ENCODE data around the gene ADGRL3. TPM values are rescaled to one million over a fixed set of nuclear protein-coding genes. Genes with fewer than 3 reads are reported as not detected.
A peak's percentile ranks its signal among the peaks of the same experiment; 100 is the strongest.

ADGRL3 gene
- total RNA-seq, 1 experiment from 2014 or later = 5.4 TPM

DNA sequence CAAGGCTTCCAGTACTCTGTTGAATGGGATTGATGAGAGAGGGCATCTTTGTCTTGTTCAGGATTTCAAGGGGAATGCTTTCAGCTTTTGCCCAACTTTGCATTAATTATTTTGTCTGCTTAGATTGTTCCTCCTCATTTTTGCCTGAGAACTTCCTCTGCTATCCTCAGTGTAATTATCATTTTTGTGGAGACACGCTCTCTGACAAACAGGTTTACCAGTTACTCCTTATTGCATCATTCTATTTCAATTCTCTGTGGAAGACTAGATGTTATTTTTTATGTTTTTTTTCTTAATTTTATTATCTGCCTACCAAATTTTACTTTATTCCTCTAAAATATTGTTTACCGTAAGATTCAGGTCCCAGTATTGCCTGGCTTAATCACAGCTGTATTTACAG lies 349.2 kb downstream of the ADGRL3 start:
- DNase-seq (ENCODE audit: low spot score) = no peak

DNA sequence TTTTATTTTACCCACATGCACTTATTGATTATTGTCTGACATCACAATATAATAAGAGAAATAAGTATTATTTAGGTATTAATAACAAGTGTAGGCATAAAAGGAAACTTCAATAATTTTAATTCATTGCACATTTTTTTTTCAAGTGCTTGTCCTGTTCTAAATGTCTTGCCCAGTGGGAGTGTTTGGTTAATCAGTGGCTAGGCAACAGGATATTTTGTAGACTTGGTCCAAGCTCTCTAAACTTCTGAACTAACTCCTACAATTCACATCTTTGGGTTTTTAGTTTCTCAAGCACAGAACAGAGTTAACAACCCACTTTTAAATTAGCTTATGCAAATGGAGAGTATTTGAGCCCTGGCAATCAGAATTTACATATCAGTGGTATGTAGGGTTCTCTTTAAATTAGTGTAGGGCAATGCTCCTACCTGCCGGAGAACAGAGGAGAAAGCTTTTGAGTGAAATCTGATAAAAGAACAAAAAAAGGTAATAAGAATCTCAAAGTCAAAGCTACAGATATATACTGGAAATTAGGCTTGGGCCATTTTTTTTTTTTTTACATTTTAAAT lies 353.5 kb downstream of the ADGRL3 start:
- DNase-seq (ENCODE audit: low spot score) = no peak

DNA sequence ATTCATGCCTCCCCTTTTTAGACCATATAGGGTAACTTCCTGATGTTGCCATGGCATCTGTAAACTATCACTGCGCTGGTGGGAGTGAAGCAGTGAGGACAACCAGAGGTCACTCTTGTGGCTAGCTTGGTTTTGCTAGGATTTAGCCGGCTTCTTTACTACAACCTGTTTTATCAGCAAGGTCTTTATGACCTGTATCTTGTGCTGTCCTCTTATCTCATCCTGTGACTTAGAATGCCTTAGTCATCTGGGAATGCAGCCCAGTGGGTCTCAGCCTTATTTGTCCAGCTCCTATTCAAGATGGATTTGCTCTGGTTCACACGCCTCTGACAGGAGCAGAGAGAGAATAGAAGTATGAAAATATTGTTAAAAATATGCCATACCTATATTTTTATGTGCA lies 355.7 kb downstream of the ADGRL3 start:
- peak; percentile 89 for DNase-seq (ENCODE audit: low spot score)

DNA sequence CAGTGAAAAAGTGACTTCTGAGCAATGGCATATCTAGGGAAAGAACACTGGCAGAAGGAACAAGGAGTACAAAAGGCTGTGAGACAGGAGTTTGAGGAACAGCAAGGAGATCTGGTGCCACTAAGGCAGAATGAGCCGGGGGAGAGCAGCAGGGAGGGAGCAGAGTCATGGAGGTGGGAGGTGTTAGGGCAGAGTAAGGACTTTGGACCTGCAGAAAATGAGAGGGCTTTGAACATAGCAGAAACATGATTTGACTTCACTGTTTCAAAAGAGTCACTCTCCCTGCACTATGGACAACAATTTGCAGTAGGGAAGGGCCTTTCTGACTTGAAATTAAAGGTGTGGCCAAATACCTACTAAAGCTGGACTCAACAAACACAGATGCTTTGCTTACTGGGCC lies 356.2 kb downstream of the ADGRL3 start:
- no peak for DNase-seq (ENCODE audit: low spot score)

DNA sequence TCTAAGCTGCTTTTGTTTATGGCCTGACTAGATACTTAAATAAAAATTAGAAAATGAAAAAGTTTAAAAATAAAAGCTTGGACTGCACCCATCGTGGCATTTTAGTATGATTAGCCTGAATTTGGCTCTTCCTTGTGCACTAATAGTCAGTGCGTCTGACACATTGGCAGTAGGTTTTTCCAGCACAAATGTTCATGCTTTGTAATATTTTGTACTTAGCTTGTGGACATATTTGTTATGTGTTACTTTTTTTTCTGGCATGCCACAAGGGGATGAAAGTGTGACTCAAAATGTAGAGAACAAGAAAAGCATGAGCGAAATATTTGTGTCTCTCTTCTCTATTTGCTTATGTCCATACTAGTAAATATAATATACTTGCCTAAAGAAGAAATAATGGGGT lies 359.3 kb downstream of the ADGRL3 start:
- DNase-seq (ENCODE audit: low spot score) = no peak

DNA sequence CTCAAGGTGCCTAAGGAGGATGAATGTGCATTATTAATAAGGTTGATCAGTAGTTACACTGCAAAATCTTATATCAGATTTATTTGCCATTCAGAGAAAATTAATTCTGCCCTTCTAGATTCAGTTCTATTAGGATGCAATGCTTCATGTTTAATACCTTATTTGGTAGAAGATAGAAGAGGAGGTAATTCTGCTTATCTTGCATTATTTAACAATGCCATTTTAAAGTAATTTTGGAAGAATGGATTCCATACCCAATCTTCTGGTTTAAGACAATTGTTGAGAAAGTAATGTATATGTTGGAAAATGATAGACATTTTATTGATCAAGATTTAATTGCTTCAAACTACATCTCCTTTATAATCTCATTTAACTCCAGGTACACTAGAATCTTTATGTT lies 360.9 kb downstream of the ADGRL3 start:
- no peak for DNase-seq (ENCODE audit: low spot score)

DNA sequence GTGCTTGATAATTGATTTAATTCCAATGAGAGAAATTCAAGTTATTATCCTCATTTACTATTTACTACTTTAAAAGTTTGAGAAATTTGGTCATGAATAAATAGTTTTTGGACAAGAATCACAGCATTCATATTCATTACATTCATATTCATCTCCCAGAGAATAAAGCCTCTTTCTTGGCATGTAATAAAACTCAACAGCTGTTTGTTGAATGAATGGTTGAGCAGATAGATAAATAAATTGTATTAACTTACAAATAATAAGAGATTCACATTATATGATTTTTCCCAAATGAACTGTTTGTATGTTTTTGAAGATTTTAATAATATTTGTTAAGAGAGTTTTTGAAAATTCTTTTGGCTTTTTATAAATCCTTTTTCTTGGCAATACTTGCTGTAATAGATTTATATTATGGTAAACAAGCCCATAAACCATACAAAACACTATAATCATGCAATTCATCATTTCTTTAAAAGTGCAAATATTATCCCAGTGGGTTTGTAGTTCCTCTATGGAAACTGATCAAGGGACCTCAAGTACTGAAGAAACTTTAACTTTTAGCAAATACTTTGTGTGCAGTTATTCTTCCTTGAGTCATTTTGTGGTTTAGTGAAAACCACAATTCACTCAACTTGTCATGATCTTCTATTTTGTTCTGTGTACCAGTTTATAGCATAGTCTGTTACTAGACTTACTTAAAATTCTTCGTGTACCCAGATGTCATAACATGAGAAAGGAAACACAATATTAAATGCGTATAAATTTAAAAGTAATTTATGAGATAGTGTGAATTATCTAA lies 371.8 kb downstream of the ADGRL3 start:
- peak; percentile 39 for DNase-seq (ENCODE audit: low spot score)

DNA sequence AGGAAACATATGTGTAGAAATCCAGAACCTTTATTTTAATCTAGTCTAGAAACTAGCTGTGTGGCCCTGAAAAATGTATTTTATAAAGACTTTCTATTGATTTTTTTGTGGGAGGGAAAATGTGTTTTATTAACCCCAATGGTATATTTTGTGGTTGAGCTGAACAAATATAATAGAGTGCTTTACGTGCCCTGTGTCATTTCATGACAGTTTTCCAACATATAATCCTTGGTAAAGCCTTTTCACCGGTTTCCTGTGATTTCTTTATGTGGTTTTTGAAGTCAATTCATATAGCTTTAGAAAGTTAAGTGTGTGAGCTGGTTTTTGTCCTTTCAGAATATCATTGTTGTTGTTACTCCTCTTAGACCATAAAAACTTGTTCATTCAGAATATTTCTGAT lies 375.7 kb downstream of the ADGRL3 start:
- no peak for DNase-seq (ENCODE audit: low spot score)

DNA sequence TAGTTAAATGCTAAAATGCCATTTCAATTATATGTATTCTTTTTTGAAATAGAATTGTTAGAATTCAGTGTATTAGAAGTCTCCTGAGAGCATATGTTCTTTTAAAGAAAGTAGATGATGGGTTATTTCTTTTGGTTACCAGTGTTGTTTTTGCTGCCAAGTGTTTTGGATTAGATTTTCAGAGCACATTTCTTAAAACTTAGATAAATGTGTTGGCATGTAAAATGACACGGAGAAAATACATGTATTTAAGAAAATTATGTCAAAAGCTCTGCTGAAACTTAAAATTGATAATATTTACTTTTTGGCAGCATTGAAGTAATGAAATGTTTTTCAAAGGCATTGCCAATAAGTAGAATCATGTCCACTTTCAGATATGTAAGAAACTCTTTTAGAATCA lies 379.7 kb downstream of the ADGRL3 start:
- no peak for DNase-seq (ENCODE audit: low spot score)

DNA sequence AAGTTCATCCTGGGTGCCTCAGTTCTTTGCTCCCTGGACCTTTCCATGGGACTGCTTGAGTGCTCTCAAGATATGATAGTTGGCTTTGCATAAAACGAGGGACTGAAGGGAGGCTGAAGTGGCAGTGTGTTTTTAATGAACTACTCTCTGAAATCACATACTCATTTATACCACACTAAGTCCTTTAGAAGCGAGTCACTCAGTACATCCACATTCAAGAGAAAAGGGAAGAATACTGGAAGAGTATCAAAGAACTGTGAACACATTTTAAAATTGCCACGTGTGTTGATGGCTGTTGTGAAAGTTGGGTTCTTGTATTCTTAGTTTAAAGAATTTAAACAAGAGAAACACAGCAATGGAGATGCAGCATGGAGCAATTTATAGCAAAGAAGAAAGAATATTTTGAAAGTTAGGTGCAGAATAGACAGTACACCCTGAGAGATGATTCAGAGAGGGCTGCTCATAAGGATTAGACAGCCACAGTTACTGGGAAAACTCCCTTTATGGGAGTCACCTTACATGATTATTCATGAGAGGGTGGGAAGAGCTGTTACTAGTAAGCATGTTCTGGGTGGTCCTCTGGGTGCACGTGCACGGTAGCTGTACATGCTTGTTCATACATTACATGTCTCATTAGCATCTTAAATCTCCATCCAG lies 380.7 kb downstream of the ADGRL3 start:
- peak; percentile 1 for DNase-seq (ENCODE audit: low spot score)

DNA sequence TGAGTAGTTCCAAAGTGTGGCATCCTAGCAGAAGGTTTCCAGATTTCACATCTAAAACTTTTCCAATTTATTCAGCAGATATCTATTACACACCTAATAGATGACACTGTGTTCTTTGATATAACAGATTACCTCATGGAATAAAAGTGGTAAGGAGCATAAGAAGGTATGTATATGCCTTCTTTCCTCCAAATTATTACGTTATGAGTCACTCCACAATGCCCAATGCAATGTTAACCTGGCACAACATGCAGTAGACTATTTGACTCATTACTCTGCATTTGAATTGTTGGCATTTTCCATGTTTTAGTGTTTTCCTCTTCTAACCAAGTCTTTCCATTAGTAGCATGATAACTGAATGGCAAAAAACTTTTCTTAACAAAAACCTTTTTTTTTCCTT lies 383.6 kb downstream of the ADGRL3 start:
- peak; percentile 67 for DNase-seq (ENCODE audit: low spot score)

DNA sequence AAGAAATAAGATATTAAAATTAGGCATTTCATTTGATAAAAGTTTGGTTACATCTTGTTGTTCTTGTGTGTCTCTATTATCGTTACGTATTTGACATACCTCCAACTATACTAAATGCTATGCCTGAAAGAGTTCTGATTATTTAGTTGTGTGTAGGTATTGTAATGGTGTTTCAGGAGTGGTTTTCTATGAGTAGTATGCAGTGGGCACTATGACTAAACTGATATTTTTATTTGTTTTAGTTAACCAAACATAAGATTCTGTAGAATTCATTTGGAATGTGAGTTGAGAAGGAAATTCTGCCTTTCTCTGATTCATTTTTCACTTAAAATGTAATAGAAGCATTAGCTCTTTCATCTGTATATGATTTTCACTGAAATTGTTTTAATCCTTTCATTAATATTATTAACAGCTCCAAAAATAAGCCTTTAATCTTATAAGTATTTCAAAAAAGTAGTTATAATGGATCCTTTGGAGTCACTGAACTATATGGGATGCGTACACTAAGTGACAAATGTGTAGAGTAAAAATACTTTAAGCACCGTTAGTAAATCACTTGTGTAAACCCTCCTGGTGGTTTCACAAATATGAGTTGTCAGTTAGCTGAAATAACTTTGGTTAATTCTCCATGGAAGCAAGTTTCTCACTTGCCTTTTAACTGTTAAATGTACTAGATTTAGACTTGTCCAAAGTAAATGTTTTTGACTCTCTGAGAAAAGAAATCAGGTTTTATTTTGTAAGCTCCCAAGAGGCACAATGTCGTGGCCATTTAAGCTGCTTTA lies 388.7 kb downstream of the ADGRL3 start:
- DNase-seq (ENCODE audit: low spot score) = no peak

DNA sequence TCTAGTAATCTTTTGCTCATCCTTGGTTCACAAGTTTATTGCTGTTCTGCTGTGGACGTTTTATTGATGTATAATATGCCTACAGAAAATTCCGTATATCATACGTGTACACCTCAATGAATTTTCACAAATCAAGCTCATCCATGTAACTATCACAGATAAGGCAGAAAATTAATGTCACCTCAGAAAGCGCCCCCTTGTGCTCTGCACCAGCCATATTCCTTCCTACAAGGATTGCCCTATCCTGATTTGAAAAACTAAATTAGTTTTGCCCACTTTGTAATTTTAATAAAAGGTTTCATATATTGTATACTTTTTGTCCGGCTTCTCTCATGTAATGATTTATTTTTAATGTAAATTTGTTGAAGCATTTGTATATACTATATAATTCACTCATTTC lies 390.8 kb downstream of the ADGRL3 start:
- no peak for DNase-seq (ENCODE audit: low spot score)

DNA sequence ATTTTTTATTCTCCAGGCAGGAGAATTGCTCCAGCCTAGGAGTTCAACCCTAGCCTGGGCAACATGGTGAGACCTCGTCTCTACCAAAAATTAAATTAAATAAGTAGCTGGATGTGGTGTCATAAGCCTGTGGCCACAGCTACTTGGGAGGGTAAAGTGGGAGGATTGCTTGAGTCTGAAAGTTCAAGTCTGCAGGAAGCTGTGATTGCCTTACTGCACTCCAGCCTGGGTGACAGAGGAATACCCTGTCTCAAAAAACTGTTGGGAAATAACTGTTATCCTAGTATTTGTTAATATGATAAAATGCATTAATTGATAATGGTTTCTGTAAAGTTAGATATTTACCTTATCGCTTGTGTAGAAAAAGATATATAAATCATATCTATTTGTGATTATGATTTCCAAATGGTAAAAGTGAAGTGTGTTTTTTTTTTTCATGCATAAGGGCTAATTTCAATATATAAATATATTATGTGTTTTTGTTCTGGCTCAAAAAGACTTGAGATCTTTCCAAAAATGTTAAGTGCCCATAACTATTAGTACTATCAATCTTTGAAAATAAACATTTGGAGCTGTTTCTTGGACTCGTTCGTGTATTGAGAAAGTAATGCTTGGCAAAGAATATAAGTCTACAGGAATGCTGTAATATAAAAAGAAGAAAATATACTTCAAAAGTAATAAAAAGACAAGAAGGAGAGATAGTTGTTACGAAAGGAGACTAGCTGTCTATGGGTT lies 396.6 kb downstream of the ADGRL3 start:
- DNase-seq (ENCODE audit: low spot score) = no peak

DNA sequence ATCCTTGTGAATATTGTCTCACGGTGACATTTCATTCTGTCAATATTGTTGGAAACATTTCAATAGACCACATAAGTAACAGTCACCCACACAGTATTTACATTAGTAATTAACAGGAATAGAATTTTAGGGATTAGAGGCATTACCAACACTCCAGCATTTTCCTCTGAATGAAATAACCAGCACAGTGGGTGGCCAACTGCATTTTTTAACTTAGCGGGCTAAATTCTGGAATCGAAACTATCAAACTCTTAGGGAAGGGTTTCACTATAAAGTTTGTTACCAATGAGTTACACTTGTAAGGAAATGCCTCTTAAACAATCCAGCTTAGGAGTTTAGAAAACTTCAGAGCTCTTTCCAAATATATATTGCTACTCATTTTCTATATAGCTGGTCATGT lies 403.0 kb downstream of the ADGRL3 start:
- DNase-seq (ENCODE audit: low spot score) = no peak

DNA sequence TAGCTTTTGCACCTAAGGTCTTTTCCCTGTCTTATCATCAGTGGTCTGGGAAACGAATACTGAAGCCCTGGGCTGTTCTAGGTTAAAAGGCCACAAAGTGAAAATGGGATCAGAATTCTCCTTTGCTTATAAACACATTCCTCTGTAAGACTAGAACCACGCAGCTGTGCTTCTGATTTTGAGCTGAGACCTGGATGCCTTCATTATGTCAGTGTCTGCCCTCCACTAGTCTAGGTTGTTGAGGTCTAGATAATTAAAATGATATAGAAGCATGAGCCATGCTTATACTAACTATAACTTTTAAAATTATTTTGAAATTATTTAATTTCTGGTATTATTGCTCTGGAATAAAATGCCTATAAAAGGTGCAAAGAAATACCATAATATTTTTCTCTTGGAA lies 403.9 kb downstream of the ADGRL3 start:
- DNase-seq (ENCODE audit: low spot score) = no peak

DNA sequence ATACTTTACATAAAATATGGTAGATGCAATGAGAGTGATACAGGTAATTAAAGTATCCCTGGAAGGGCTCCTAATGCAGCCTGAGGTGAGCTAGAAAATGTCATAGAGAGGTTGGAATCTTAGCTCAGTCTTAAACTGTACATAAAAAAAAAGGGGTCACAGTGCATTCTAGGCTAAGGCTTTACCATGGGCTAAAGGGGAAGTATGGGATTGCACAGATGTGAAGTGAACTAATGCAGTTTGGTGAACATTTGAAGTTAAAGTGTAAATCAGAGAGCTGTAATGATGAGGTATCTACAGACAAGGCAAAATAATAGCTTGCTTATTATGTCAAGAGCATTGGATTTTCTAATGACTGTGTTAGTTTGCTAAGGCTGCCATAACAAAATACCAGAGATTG lies 405.9 kb downstream of the ADGRL3 start:
- no peak for DNase-seq (ENCODE audit: low spot score)

DNA sequence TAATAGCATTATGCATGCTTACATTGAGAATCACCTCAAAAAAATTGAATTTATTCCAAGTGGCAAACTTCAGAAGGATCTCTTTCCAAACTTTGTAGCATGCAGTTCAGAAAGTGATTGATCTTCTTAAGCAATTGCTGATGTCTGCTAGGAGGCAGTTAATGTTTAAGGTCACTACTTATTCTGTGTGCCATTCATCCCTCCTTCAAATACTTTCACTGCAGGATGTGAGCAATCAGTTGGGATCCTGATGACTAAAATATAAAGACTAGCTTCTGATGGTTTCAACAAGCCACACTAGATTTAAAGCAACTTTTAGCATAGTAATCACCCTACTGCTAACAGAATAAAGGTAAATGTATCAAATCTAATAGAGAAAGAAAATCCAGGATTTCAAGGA lies 414.1 kb downstream of the ADGRL3 start:
- no peak for DNase-seq (ENCODE audit: low spot score)

DNA sequence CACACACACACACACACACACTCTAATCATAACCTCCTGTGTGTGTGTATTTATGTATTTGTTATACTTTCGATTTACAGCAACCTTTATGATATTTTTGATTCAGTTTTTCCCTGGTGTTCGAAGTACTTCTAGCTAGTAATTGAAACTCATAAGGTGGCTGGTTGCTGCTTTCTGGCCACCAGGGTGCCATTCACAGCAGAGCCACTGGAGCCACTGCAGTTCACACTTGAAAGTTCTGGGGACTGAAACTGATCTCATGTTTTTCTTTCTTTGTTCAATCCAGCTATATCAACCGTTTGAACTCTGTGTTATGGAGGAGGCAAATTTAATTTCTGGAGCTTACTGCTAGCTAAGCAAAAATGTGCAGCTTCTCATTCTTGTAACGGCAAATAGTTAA lies 419.4 kb downstream of the ADGRL3 start:
- DNase-seq (ENCODE audit: low spot score) = peak; percentile 14

DNA sequence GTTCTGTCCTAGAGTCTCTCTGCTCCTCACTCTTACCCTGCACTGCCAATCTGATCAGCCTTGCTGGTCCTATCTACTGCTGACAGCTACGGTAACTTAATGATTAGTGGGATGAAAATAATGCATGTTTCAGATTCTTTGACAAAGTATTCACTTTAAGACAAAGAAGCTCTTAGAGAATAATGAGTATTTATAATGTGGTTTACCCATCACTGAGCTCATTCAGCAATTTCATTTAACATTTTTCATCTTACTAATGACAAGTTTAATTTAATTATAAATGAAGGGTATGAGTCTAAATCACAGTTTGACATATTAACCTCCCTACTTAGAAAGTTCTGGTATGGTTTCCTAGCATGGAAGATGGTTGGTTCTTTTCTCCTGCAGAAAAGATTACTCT lies 428.2 kb downstream of the ADGRL3 start:
- no peak for DNase-seq (ENCODE audit: low spot score)

DNA sequence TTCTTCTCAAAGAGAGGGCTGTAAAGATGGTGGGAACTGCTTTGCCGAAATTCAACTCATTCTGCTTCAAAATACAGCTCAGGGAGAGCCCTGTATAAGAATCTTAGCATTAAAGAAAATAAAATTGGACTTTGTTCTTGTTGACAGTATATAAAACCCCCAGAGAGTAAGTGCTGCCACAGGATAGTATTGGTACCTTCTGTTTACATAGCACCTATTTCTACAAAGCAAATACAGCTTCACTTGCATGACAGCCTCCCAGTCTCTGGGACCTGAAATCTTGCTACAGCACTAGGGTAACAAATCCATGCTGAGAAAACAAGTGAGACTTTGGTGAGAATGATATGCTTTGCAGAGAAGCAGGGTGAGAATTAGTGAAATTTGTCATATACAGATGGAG lies 428.6 kb downstream of the ADGRL3 start:
- no peak for DNase-seq (ENCODE audit: low spot score)

DNA sequence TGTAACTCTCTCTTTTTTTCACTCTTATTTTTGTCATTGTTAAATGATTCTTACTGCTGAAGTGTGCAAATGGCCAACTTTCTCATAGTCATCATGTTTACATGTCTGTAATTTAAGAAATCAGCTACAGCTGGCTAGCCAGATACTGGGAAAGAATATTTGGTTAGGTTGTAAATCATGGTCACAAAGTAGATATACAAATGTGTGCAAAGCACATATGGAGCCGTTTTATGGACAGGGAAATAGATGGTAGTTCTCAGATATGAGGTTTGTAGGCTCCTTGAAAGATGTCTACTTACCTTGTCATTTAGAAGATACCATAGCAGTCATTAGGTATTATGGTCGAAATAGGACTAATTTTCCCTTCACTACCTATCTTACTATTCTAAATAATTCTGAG lies 430.4 kb downstream of the ADGRL3 start:
- no peak for DNase-seq (ENCODE audit: low spot score)

Data from A172 (cell line).